RWPE1 (cell line): ENCODE measurements around the gene SDF4.
"Not testable (repeated sequence)": the region's sequence is repeated elsewhere in the genome, so short reads cannot be mapped to it uniquely, and the experiment has no call there.

Source experiments
- CTCF ChIA-PET: fragments of 350-600 bp; sonication (Branson Sonifier 250); formaldehyde crosslinking; extraction: SDS; loops from one replicate; lab custom pipeline; 2021; lab: Yijun Ruan, JAX
- POLR2A ChIA-PET: fragments of 400-600 bp; formaldehyde crosslinking; extraction: SDS; loops from one replicate; lab custom pipeline; 2020; ENCODE audit warnings: antibody characterized with exemption; ENCODE audit not compliant: low non-redundant PET; lab: Yijun Ruan, JAX
- DNase-seq: peaks from one replicate; pipeline ENCODE4 v3.0.0; 2012; ENCODE audit warnings: low spot score
- H3K27ac ChIP-seq: fragments of 450-650 bp; 2 replicates; pipeline ENCODE4 v1.5.1; 2017
- CTCF ChIP-seq: fragments of 450-650 bp; conservative IDR thresholded peaks from 2 replicates; pipeline ENCODE4 v1.5.1; 2017; ENCODE audit warnings: low read depth, mild to moderate bottlenecking

The SDF4 gene

GRCh38 chr1:1255611-1256010, 23.8 kb upstream of the SDF4 start:
- H3K27ac ChIP-seq = peak overlapping the region; percentile 86
- POLR2A ChIA-PET = no interaction called here
- CTCF ChIA-PET = interaction anchor here (0.6 to 1.0 kb wide), 2 partner anchors 16 to 133 kb away, joined by 5 to 6 read pairs; no protein-coding TSS in a partner anchor
- no peak for DNase-seq
- no peak for TF ChIP-seq CTCF

GRCh38 chr1:1255078-1255477, 23.3 kb upstream of the SDF4 start:
- no peak for TF ChIP-seq CTCF
- CTCF ChIA-PET = interaction anchor here (0.6 to 1.0 kb wide), 2 partner anchors 16 to 133 kb away, joined by 5 to 6 read pairs; no protein-coding TSS in a partner anchor
- DNase-seq = no peak
- H3K27ac ChIP-seq = peak overlapping the region; percentile 86
- POLR2A ChIA-PET = no interaction called here

GRCh38 chr1:1254667-1254998, 22.8 kb upstream of the SDF4 start:
- TF ChIP-seq CTCF = no peak
- POLR2A ChIA-PET = no interaction called here
- peak overlapping the region; percentile 86 for H3K27ac ChIP-seq
- CTCF ChIA-PET = interaction anchor here (1.0 kb wide), 1 partner anchor 132 kb away, joined by 5 read pairs; no protein-coding TSS in a partner anchor
- DNase-seq = no peak

GRCh38 chr1:1253972-1254666, 22.3 kb upstream of the SDF4 start:
- H3K27ac ChIP-seq = peak overlapping the region; percentile 86
- no peak for DNase-seq
- ChIA-PET POLR2A (no interaction called here), CTCF (no interaction called here)
- TF ChIP-seq CTCF = no peak

GRCh38 chr1:1253314-1253713, 21.5 kb upstream of the SDF4 start:
- peak overlapping the region; percentile 86 for H3K27ac ChIP-seq
- DNase-seq = no peak
- POLR2A ChIA-PET = no interaction called here
- CTCF ChIA-PET = no interaction called here
- TF ChIP-seq CTCF = no peak

GRCh38 chr1:1250786-1251284, 19.0 kb upstream of the SDF4 start:
- no peak for TF ChIP-seq CTCF
- peak overlapping the region; percentile 86 for H3K27ac ChIP-seq
- CTCF ChIA-PET = interaction anchor here (0.5 to 1.1 kb wide), 4 partner anchors 10 to 274 kb away, joined by 3 to 7 read pairs (median 4); partner anchors contain the start of gene UBE2J2
- DNase-seq = peak; percentile 77
- POLR2A ChIA-PET = interaction anchor here (0.7 to 1.2 kb wide), 2 partner anchors 11 to 182 kb away, joined by 4 to 5 read pairs; no protein-coding TSS in a partner anchor

- H3K27ac ChIP-seq, CTCF ChIA-PET, POLR2A ChIA-PET, DNase-seq: not testable (repeated sequence)
Observed at GRCh38 chr1:1248009-1248913, 16.5 kb upstream of the SDF4 start.
